Pancreas (tissue), 10 donors: ENCODE measurements around the gene CCDC112. TPM values are rescaled to one million over a fixed set of nuclear protein-coding genes. Genes with fewer than 3 reads are reported as not detected.

Experiments used
- ATAC-seq, 4 donors: fragments of 200-7000 bp; cut with Tn5 transposase; one replicate each; pipeline versions ENCODE4 v1.8.0 to v1.9.1; 2020; ENCODE audit warnings: mild to moderate bottlenecking in 4 of 4, moderate library complexity in 4 of 4
- DNase-seq, 6 donors: peaks; one replicate each; pipeline ENCODE4 v3.0.0-alpha.2; 2020
- FAIRE-seq: peaks from 2 replicates; lab custom pipeline; 2012; peaks lifted over from hg19 to GRCh38; lab: Jason Lieb, UNC
- H3K27ac ChIP-seq, 4 donors: fragments of 200-600 bp; sonication (generic); 1 replicate in 3 of 4; 2 replicates in 1 of 4; pipeline versions ENCODE4 v1.5.0 to v1.8.0; 2020
- H3K27me3 ChIP-seq, 4 donors: fragments of 200-600 bp; one replicate each; pipeline ENCODE4 v1.8.0; 2021
- H3K36me3 ChIP-seq, 3 donors: fragments of 200-600 bp; sonication (generic) in 1 of 3; one replicate each; pipeline versions ENCODE4 v1.5.0 to v1.8.0; 2020 to 2021
- H3K4me1 ChIP-seq, 3 donors: fragments of 200-600 bp; one replicate each; pipeline ENCODE4 v1.8.0; 2021
- H3K4me3 ChIP-seq, 4 donors: fragments of 200-600 bp; sonication (generic) in 2 of 4; one replicate each; pipeline versions ENCODE4 v1.5.0 to v1.8.0; 2020 to 2021
- H3K9me3 ChIP-seq, 4 donors: fragments of 200-600 bp; one replicate each; pipeline ENCODE4 v1.8.0; 2021
- WGBS, 2 donors: extraction: QIAGEN DNeasy Blood & Tissue Kit; methylation state at CpG; one replicate each; pipeline ENCODE4 v1.1.7; 2013; 5-methylcytosine and 5-hydroxymethylcytosine counted together
- intact Hi-C, 3 donors: fragments of 100-400 bp; cut with DNase I; formaldehyde crosslinking; loops; one replicate each; pipeline versions ENCODE4 v1.11.1 to v1.14.2; 2022
- polyA plus RNA-seq, 2 donors: library from polyadenylated mRNA; stranded (reverse); fragments of 200-250 nt; gene quantifications; one replicate each; pipeline ENCODE4 v1.2.3, GENCODE V29; 2013
- total RNA-seq, 6 donors: library from RNA; stranded (reverse); fragmentation: NEBNext Ultra II Directional in 4 of 6; extraction: Animal tissue kit (Norgen Biotek cat#: 25700) in 4 of 6; gene quantifications; one replicate each; pipeline versions ENCODE4 v1.2.1 to v1.2.4, GENCODE V29; 2021 to 2023
- TF ChIP-seq, protein P1 (sequence below), 4 donors: fragments of 200-600 bp; sonication (generic) in 3 of 4; IDR thresholded peaks; one replicate each; pipeline versions ENCODE4 v1.5.0 to v1.8.0; 2021; ENCODE audit warnings: antibody characterized with exemption in 4 of 4
- donor health status: healthy with polysubstance abuse.
- donor health status: DM: no; HTN: no; CAD: no; lungs with moderate emphysema.
- donor health status: DM: no; HTN: no; CAD: no.
- donor health status: control.
- donor health status: control.
- donor health status: Bipolar disorder and iron deficiency.
- donor health status: DM: yes; HTN: yes; CAD: no.
- donor health status: DM: no; HTN: no; CAD: no.
- donor health status: DM: no; HTN: no; CAD: no.
- donor health status: DM: yes; HTN: yes; CAD: no.

Gene CCDC112
- total and polyA plus RNA-seq, 8 donors: 3.3 to 7.9 (median 5.0) TPM

DNA sequence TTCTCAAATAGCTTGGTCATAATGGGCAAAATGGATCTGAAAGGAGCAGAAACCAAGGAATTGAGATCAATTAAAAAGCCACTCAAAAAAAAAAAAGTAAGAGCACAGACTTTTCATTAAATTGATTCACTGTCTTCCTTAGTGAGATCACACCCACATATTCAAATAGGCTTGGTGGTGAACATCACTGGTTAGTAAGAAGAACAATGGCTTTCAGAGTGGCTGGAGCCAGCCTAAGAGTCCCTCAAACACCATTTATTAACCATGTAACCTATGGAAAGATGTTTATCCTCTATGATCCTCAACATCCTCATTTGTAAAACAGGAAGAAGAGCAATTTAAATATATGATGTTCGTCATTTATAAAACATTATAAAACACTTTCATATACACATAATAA, 12.4 kb downstream of the CCDC112 start:
- Histone ChIP-seq H3K9me3 (no peaks in the 10 kb centered on the region), H3K36me3 (no peaks in the 10 kb centered on the region), H3K4me1 (no peaks in the 10 kb centered on the region), H3K4me3 (no peak overlapping the region), H3K27me3 (no peaks in the 10 kb centered on the region), H3K27ac (no peak overlapping the region)
- TF ChIP-seq, protein P1, sequence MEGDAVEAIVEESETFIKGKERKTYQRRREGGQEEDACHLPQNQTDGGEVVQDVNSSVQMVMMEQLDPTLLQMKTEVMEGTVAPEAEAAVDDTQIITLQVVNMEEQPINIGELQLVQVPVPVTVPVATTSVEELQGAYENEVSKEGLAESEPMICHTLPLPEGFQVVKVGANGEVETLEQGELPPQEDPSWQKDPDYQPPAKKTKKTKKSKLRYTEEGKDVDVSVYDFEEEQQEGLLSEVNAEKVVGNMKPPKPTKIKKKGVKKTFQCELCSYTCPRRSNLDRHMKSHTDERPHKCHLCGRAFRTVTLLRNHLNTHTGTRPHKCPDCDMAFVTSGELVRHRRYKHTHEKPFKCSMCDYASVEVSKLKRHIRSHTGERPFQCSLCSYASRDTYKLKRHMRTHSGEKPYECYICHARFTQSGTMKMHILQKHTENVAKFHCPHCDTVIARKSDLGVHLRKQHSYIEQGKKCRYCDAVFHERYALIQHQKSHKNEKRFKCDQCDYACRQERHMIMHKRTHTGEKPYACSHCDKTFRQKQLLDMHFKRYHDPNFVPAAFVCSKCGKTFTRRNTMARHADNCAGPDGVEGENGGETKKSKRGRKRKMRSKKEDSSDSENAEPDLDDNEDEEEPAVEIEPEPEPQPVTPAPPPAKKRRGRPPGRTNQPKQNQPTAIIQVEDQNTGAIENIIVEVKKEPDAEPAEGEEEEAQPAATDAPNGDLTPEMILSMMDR (IDR thresholded peaks at IDR 0.05): no peak
- FAIRE-seq (no peak), DNase-seq (no peak), ATAC-seq (no peak)
- intact Hi-C loops: no loop called here
- 89 to 98% methylated on average over 1 of the region's 1 CpG for WGBS, 2 donors

DNA sequence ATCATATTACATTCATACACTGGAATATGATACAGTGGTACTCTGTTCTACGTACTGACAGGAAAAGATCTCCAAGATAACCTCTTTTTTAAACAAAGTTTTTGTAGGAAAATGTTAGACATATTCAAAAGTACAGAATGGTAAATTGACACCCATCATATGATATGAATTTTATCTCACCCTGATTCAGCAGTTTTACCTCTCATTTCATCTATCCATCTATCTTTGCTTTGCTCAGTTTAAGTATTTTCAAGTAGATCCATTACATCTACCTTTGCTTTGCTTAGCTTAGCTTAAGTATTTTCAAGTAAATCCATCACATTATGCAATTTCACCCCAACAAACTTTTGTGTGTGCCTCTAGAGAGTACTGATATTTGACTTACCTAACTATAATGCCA, 14.3 kb downstream of the CCDC112 start:
- no peaks in the 10 kb centered on the region for H3K9me3 ChIP-seq
- TF ChIP-seq, protein P1 (IDR thresholded peaks at IDR 0.05): no peak
- no peak overlapping the region for H3K27ac ChIP-seq
- H3K36me3 ChIP-seq: no peaks in the 10 kb centered on the region
- H3K27me3 ChIP-seq: no peaks in the 10 kb centered on the region
- no peaks in the 10 kb centered on the region for H3K4me1 ChIP-seq
- H3K4me3 ChIP-seq: no peak overlapping the region
- DNase-seq: no peak
- FAIRE-seq: no peak
- ATAC-seq: no peak
- intact Hi-C loops: no loop called here
- WGBS, 2 donors: 91 to 98% methylated on average over 1 of the region's 1 CpG

DNA sequence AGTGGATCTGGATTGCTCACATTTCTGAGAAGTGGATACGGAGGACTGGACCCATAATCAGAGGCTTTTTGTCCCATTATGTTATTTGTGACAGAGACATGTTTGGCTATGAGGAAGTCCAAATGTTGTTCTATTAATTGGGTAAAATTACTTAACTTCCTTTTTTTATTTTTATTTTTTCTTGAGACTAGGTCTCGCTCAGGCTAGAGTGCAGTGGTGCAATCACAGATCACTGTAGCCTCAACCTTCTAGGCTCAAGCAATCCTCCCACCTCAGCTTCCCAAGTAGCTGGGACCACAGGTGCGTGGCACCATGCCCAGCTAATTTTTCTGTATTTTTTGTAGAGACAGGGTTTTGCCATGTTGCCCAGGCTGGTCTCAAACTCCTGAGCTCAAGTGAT, 21.9 kb downstream of the CCDC112 start:
- Histone ChIP-seq H3K27ac (no peak overlapping the region), H3K36me3 (peaks cover 0 to 11% (median 6%) of the 10 kb centered on the region in 3 donors), H3K9me3 (no peaks in the 10 kb centered on the region), H3K4me1 (no peaks in the 10 kb centered on the region), H3K27me3 (no peaks in the 10 kb centered on the region), H3K4me3 (no peak overlapping the region)
- TF ChIP-seq, protein P1 (IDR thresholded peaks at IDR 0.05): no peak
- intact Hi-C loops: no loop called here
- DNase-seq (no peak), FAIRE-seq (no peak), ATAC-seq (no peak)
- WGBS, 2 donors: 94 to 96% methylated on average over 3 of the region's 3 CpGs

DNA sequence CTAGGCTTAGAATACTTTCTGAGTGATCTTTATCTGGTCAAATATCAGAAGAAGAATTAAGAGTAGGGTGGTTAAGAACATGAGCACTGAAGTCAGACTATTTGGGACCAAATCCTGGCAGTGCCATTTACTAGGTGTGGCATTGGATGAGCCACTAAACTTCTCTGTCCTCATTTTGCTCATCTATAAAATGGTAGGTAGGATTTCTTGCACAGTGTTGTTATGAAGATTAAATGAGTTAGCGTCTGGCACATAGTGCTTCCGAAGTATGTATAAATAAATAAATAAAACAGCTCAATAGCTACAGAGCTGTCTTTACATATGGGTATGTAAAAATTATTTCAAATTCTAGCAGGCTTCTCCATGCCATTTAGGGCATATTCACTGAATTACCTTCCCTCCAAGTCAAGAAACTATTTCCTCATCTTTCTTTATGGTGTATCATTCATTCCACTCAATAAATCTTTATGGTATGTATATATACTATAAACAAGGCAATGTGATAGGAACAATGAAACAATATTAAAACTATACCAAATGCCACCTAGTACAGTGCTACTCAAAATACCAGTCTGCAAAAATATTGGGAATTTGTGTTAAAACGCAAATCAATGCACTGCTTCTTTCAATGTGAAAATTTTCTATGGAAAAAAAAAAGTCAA, 24.0 kb downstream of the CCDC112 start:
- no peak for ATAC-seq
- FAIRE-seq: no peak

More for the DNA sequence above, 24.0 kb downstream of the CCDC112 start:
- H3K27ac ChIP-seq: no peak overlapping the region
- TF ChIP-seq, protein P1 (IDR thresholded peaks at IDR 0.05): no peak
- 84 to 99% methylated on average over 3 of the region's 3 CpGs for WGBS, 2 donors
- peaks cover 0 to 11% (median 6%) of the 10 kb centered on the region in 3 donors for H3K36me3 ChIP-seq
- intact Hi-C loops: no loop called here
- no peak overlapping the region for H3K4me3 ChIP-seq
- H3K4me1 ChIP-seq: no peaks in the 10 kb centered on the region
- DNase-seq: no peak
- H3K27me3 ChIP-seq: no peaks in the 10 kb centered on the region
- no peaks in the 10 kb centered on the region for H3K9me3 ChIP-seq
